ENCODE measurements around the gene NSD1.
"Not testable (repeated sequence)": the region's sequence is repeated elsewhere in the genome, so short reads cannot be mapped to it uniquely, and the experiment has no call there.

NSD1 gene

DNA sequence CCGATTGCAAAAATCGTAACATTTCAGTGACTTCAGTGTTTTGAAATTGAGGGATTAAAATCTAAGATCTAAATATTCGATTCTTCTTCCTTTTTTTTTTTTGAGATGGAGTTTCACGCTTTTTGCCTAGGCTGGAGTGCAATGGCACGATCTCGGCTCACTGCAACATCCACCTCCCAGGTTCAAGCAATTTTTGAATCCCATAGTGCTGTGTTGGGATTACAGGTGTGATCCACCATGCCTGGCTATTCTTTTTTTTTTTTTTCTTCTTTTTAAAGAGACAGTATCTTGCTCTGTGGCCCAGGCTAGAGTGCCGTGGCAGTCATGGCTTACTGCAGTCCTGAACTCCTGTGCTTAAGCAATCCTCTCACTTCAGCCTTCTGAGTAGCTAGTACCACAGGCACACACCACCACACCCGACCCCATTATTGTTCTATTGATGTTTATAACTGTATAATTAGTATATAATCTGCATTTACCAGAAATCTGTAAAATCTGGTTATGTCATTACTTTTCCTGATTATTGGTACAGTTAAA is 42.7 kb downstream of the NSD1 start:
- DNase-seq (ENCODE audit: low spot score) = no peak

- not testable (repeated sequence) for DNase-seq (ENCODE audit: low spot score)
Measured at GRCh38 chr5:177177847-177178437, 44.4 kb downstream of the NSD1 start.

DNA sequence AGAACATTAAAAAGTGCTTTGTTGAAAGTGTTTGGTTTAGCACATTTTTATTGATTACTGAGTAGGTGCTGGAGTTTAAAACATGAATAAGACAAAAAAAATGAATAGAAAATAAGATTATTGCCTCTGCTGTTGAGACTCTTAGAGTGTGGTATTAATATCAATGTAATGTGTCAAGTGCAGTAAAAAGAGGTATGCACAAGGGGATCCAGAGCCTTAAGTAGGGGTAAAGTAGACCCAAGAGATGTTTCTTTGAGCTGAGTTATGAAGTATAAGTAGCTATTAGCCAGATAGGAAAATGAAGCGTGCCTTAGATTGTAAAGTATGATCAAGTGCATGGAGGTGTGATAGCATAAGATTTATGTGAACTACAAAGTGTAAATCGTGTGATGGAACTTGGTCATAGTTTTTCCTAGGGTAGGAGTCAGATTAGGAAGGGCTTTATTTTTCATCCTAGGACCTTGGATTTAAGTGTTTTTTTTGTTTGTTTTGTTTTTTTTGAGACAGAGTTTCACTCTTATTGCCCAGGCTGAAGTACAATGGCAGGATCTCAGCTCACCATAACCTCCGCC is 45.2 kb downstream of the NSD1 start:
- no peak for DNase-seq (ENCODE audit: low spot score)

DNA sequence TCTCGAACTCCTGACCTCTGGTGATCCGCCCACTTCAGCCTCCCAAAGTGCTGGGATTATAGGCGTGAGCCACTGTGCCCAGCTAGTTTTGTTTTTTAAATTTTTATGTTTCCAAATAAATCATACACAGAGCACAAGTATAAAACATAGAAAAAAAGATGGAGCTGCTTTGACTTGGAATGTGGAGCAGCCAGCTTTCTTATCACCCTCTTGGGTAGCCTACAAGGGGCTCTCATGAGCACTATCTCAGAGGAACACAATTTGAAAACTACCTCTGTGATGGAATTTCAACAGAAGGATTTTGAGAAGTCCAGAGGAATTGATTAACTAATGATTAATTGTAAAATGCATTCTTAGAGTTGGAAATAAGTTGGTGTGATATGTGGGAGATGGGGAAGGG is 45.9 kb downstream of the NSD1 start:
- DNase-seq (ENCODE audit: low spot score) = no peak

DNA sequence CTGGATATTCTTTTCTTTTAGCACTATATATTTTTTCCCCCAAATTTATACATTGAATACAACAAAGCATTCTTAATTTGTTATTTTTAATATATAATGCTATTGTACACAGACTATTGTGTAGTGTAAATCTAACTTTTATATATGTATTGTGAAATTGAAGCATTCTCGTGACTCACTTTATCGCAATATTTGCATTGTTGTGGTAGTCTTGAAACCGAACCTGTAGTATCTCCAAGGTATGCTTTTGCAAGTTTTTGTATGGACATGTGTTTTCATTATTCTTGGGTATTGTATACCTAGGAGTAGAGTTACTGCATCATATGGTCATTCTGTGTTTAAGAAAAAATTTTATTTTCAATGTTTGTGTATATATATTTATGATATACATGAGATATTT is 49.6 kb downstream of the NSD1 start:
- no peak for DNase-seq (ENCODE audit: low spot score)

- DNase-seq (ENCODE audit: low spot score) = no peak
Measured at GRCh38 chr5:177183766-177184360, 50.3 kb downstream of the NSD1 start.

DNA sequence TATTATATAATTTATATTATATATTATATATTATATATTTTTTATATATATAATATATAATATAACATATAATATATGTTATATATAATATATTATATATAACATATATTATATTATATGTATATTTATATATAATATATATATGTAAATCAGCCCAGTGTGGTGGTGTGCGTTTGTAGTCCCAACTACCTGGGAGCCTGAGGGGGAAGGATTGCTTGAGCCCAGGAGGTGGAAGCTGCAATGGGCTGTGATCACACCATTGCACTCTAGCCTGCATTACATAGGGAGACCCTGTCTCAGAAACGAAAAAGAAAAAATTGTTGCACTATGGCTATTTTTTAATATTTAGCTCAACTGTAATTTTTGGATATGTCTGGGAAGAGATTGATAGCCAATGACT is 52.4 kb downstream of the NSD1 start:
- DNase-seq (ENCODE audit: low spot score) = no peak

DNA sequence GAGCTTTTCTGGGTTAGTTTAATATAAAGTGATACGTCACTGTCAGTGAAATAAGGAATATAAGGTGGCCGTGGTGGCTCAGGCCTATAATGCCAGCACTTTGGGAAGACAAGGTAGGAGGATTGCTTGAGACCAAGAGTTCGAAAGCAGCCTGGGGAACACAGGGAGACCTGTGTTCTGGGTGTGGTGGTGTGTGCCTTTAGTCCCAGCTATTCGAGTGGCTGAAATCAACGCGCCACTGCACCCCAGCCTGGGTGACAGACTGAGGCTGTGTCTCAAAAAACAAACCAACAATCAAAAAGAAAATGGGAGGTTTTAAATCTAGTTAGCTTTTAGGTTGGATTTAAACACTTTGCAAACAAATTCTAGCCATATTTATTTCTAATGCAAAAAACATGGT is 53.1 kb downstream of the NSD1 start:
- DNase-seq (ENCODE audit: low spot score) = no peak

DNA sequence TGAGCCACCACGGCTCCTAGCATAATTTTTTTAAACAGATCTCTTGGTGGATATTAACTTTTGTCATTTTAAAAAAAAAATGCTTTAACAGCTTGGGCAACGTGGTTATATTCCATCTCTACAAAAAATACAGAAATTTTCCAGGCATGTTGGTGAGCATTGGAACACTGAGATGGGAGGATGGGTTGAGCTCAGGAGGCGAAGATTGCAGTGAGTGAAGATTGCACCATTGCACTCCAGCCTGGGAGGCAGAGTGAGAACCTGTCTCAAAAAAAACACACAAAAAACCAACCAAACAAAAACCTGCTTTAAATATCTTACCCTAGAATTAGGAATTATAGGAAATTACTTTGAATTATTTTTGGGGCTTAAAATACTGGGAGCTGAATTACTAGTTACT is 55.2 kb downstream of the NSD1 start:
- DNase-seq (ENCODE audit: low spot score) = no peak

- no peak for DNase-seq (ENCODE audit: low spot score)
Measured at GRCh38 chr5:177189416-177189815, 55.8 kb downstream of the NSD1 start.

DNA sequence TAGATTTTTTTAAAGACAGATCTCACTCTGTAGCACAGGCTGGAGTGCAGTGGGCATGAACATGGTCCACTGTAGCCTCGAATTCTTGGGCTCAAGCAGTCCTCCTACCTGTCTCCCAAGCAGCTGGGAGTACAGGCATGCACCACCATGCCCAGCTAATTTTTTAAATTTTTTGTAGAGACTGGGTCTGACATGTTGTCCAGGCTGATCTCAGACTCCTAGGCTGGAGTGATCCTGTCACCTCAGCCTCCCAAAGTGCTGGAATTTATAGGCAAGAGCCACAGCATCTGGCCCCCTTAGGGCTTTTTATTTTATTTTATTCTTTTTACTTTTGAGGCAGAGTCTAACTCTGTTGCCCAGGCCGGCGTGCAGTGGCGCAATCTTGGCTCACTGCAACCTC is 56.4 kb downstream of the NSD1 start:
- no peak for DNase-seq (ENCODE audit: low spot score)

DNA sequence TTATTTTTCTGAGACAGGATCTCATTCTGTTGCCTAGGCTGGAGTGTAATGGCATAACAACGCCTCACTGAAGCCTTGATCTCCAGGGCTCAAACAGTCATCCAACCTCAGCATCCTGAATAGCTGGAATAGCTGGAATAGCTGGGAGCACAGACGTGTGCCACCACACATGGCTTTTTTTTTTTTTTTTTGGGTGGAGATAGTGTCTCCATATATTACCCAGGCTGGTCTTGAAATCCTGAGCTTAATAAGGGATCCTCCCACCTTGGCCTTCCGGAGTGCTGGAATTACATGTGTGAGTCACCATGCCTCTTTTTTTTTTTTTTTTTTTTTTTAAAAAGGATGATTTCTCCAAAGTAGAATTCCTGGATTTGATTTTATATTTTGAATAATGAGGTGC is 60.7 kb downstream of the NSD1 start:
- no peak for DNase-seq (ENCODE audit: low spot score)

- no peak for DNase-seq (ENCODE audit: low spot score)
Measured at GRCh38 chr5:177195307-177195952, 61.9 kb downstream of the NSD1 start.

GRCh38 chr5:177198738-177199137 is 65.2 kb downstream of the NSD1 start:
- no peak for DNase-seq (ENCODE audit: low spot score)

- no peak for DNase-seq (ENCODE audit: low spot score)
Measured at GRCh38 chr5:177204281-177204680, 70.7 kb downstream of the NSD1 start.

DNA sequence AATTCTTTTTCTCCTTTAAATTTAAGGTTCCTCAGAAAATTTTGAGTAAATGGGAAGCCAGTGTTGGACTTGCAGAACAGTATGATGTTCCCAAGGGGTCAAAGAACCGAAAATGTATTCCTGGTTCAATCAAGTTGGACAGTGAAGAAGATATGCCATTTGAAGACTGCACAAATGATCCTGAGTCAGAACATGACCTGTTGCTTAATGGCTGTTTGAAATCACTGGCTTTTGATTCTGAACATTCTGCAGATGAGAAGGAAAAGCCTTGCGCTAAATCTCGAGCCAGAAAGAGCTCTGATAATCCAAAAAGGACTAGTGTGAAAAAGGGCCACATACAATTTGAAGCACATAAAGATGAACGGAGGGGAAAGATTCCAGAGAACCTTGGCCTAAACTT is 76.0 kb downstream of the NSD1 start:
- DNase-seq (ENCODE audit: low spot score) = no peak

DNA sequence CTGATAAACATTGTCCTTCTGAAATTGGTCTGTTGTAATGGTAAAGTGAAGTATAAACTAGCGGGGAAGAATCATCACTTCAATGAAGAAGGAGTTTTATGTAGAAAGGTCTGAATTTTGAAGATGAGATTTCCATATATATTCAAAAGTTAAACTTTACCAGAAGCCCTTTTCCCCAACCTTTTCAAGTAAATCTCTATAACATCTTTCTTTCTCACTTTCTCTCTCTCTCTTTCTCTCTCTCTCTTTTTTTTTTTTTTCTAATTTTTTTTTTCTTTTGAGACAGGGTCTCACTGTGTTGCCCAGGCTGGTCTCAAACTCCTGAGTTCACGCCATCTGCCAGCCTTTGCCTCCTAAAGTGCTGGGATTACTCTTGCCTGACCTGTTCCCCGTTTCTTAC is 78.7 kb downstream of the NSD1 start:
- DNase-seq (ENCODE audit: low spot score) = no peak

DNA sequence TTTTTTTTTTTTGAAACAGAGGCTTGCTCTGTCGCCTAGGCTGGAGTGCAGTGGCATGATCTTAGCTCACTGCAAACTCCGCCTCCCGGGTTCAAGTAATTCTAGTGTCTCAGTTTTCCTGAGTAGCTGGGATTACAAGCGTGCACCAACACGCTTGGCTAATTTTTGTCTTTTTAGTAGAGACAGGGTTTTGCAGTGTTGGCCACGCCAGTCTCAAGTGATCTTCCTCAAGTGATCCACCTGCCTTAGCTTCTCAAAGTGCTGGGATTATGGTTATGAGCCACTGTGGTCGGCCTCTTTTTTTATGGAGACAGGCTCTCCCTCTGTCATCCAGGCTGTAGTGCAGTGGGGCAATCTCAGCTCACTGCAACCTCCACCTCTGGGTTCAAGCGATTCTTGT is 87.0 kb downstream of the NSD1 start:
- no peak for DNase-seq (ENCODE audit: low spot score)

GRCh38 chr5:177222269-177222668 is 88.7 kb downstream of the NSD1 start:
- no peak for DNase-seq (ENCODE audit: low spot score)

GRCh38 chr5:177225798-177226197 is 92.2 kb downstream of the NSD1 start:
- no peak for DNase-seq (ENCODE audit: low spot score)

GRCh38 chr5:177226860-177227259 is 93.3 kb downstream of the NSD1 start:
- no peak for DNase-seq (ENCODE audit: low spot score)

DNA sequence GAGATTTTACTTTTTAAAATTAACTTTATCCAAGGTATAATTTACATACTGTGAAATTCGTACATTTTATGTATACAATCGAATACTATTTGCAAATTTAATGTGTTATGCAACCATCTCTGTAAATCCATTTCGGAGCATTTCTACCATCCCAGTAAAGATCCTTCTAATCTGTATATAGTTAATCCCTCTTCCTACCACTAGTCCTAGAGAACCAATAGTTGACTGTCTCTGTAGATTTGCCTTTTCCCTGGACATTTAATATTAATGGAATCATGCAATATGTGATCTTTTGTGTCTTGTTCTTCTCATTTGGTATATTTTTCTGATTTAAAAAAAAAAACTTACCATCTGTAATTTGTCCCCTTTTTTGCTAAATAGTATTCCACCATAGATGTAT is 95.2 kb downstream of the NSD1 start:
- DNase-seq (ENCODE audit: low spot score) = no peak

DNA sequence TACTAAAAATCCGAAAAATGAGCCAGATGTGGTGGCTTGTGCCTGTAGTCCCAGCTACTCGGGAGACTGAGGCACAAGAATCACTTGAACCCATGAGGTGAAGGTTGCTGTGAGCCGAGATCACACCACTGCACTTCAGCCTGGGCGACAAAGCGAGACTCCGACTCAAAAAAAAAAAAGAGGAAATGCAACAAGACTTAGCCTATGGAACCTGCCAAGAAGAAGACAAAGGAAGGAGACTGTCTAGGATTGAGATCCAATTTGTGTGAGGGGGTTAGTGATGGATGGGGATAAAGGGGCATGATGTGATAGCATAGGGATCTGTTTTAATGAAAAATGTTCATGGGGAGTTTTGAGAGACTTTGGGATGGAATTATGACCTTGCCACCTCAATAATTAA is 97.1 kb downstream of the NSD1 start:
- DNase-seq (ENCODE audit: low spot score) = no peak

Data from pons (tissue), 1 donor.